C4-2B (cell line): ENCODE data around the gene SERPINB11.
"Not testable (repeated sequence)": the region's sequence is repeated elsewhere in the genome, so short reads cannot be mapped to it uniquely, and the experiment has no call there.

Experiments
- ZFX ChIP-seq: fragments of 450-650 bp; IDR thresholded peaks from 2 replicates; pipeline ENCODE4 v1.6.1; 2017
- TF ChIP-seq, protein P1 (sequence below): fragments of 450-650 bp; conservative IDR thresholded peaks from 2 replicates; pipeline ENCODE4 v1.5.1; 2017; ENCODE audit warnings: mild to moderate bottlenecking

DNA sequence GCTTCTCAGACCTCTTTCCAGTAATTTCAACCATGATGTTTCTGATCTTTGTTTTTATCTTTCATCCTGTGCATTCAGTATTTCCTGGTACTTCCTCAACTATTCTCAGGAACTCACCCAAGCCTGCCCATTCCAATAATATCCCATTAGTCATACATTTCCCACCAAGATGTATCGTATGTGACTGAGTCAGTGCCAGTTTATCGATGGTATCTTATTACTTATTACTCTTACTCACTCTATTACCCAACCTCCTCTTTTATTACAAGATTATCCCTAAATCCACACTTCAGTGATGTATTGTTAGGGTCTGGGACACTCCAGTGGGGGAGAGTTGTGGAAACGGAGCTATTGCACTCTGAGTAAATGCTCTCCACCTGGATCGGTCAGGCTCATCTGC, 43.8 kb upstream of the SERPINB11 start:
- TF ChIP-seq, protein P1, sequence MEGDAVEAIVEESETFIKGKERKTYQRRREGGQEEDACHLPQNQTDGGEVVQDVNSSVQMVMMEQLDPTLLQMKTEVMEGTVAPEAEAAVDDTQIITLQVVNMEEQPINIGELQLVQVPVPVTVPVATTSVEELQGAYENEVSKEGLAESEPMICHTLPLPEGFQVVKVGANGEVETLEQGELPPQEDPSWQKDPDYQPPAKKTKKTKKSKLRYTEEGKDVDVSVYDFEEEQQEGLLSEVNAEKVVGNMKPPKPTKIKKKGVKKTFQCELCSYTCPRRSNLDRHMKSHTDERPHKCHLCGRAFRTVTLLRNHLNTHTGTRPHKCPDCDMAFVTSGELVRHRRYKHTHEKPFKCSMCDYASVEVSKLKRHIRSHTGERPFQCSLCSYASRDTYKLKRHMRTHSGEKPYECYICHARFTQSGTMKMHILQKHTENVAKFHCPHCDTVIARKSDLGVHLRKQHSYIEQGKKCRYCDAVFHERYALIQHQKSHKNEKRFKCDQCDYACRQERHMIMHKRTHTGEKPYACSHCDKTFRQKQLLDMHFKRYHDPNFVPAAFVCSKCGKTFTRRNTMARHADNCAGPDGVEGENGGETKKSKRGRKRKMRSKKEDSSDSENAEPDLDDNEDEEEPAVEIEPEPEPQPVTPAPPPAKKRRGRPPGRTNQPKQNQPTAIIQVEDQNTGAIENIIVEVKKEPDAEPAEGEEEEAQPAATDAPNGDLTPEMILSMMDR, result not testable (repeated sequence)
- TF ChIP-seq ZFX, result not testable (repeated sequence)
